HG02884 (cell line): ENCODE measurements around the gene FMNL2.
A peak's percentile ranks its signal among the peaks of the same experiment; 100 is the strongest.

Experiments
- ATAC-seq: cut with Tn5 transposase; IDR thresholded peaks from one replicate; pipeline ENCODE4 v1.9.1; 2021; ENCODE audit warnings: mild to moderate bottlenecking, moderate library complexity; ENCODE audit not compliant: unreplicated experiment

Gene FMNL2

DNA sequence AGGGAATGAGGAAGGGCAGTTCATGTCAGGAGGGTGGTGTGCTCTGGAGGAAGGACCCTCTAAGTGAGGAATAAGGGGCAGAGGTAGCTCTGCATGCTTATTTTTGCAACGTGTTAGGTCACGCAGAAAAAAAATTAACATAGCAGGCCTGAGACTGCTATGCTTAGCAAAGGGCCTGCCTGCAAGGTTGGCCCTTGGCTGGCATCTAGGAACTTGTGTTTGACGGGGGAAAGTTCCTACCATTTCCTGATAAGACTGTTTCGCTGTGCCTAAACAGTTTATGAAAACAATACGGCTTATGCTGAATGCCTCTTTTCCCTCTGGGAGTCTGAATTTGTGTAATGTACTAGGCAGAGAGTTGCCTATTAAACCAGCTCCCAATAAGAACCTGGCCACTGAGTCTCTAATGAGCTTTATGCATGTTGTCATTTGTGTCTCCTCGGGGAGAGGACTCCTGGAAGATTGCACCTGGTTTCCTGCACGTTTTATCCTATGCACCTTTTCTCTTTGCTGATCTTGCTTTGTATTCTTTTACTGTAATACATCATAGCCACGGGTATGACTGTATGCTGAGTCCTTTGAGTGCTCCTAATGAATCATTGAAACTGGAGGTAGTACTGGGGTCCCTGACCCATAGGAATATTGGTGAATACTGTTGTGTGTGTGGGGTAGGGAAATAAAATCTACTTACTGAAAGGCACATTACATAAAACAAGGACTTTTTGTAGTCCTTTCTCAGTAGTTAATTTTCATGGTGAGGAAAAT, 213.3 kb downstream of the FMNL2 start:
- ATAC-seq = no peak

DNA sequence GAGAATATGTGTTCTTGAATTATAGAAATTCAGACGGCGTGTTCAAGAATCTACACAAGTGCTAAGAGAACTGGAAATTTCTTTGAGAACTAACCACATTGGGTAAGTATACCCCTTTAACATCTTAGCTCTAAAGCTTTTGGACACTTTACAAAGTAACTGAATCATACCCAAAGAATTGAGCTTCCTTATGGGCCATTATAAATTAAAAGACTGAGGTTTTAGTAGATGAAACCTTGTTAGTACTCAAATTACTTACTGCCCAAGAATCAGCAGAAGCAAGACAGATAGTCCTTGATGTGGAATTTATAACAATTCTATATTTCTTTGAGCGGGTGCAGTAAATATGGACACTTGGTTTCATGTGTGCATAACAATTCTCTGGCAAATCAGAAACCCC, 214.0 kb downstream of the FMNL2 start:
- no peak for ATAC-seq

DNA sequence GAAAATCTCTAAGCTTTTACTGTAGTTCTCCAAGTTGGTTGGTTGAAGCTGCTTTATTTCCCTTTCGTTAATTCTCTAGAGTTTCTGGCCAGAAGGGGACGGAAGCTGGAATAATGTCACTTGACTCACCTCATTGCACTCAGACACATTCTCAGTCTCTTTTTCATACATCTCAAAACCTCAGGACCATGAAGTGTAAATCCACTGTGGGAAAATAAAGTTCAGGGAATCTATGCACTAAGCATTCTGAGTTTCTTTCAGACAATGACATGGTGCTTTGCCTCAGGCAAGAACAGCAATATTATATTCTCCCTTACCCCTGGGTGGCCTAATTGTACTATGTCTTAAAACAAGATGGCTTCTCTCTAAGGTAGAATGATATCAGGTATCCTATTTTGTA, 214.4 kb downstream of the FMNL2 start:
- ATAC-seq = no peak

DNA sequence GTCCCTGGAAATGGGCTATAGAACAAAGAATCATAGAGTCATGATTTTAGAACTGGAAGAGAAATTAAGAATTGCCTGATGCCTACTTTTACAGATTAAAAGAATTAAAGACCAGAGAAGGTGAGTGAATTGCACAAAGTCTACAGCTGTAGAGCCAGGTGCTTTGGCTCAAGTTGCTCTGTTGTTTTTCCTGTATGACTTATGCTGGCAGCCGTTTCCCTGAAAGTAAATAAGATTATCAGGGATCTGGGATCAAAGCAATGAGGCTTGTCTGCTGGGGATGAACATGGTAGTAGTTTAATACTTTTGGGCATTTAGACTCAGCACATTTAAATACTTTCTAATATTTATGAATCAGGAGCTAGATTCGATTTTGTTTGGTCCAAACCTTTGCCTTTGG, 215.4 kb downstream of the FMNL2 start:
- no peak for ATAC-seq

DNA sequence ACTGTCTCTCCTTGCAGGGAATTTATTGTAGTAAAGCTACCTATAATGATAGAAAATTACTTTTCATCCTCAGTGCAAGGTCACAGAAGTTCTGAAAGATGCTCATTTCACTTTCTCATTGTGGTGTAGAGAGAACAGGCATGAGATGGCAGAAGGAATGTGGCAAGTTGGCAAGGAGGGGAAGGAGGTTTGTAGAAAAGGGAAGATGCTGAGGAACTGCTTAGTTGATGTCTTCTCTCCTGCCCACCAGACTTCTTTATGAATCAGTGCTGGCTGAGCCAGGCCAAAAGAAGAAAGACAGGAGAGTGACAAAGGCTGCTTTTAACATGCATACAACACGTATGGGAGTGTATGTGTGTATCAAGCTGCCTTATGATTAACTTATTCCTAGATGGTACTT, 217.9 kb downstream of the FMNL2 start:
- ATAC-seq = no peak

DNA sequence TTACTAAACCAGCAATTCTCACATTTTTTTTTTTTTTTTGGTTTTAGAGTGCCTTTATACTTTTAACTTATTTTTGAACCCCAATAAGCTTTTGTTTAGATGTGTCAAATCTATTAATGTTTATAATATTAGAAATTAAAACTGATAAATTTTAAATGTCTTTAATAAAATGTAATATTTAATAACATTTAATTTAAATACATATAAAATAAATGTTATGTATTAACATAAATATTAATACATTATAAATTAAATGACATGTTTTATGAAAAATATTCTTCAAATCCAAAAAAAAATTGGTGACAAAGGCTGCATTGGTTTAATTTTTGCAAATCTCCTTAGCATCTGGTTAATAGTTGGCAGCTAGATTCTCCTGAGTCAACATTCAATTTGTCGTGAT, 218.5 kb downstream of the FMNL2 start:
- ATAC-seq = no peak

DNA sequence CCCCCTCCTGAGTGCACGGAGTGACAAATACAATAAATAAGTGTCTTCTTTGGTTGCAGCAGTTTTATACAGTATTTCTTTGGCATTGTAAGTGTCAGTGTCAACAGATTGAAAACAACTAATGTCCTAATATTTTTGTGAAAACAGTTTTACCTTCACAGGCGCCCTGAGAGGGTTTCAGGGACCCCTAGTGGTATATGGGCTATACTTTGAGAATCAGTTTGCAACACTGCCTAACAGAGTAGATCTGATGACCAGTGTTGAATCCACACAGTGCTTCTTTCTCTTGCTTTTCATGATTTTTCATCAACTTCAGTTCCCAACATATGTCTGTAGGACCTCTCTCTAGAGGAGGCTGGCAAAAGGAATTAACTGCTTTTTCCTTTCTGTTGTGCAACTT, 220.1 kb downstream of the FMNL2 start:
- no peak for ATAC-seq

DNA sequence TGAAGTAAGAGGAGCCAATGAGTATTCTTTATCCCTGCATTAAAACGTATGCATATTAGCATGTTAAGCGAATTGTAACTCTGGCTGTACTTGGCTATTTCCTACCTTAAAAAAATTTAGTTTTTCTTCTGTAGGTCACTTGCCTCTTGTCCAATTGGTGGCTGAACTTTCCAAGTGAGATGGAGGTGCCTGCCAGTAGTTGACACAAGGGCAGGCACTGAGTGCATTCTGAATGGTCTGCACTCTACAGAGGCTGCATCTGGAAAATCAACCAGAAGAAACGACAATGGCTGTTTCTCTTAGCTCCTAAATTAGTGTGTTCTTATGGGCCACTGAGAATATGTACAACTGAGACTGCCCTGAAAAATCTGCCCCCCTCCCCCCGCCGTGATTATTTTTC, 221.5 kb downstream of the FMNL2 start:
- no peak for ATAC-seq

DNA sequence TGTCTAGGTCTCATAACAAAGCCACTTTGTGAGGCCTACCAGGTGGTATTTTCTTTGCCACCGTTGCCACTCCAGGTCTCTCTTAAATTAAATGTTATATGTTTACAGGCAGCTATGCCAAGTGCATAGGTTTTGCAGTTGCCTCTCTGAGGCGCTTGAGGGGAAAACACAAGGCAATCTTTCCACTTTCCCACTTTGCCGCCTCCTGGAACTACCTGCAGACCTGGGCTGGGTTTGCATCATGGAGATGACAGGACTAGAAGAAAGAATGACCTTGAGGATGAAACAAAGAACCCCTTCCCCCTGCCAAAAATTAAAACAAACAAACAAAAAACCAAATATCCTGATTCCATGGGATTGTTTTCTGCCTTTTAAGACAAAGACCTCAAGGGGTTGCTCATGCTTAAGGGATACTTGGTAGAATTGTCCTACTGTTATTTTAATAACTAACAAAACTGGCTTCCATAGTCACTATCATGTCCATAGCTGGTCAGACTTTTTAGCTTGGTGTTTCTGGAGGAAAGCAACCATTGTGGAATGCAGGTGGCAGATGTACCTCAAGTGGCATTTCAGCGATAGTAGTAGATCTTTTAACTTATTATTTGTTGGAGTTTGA, 222.4 kb downstream of the FMNL2 start:
- ATAC-seq = no peak

DNA sequence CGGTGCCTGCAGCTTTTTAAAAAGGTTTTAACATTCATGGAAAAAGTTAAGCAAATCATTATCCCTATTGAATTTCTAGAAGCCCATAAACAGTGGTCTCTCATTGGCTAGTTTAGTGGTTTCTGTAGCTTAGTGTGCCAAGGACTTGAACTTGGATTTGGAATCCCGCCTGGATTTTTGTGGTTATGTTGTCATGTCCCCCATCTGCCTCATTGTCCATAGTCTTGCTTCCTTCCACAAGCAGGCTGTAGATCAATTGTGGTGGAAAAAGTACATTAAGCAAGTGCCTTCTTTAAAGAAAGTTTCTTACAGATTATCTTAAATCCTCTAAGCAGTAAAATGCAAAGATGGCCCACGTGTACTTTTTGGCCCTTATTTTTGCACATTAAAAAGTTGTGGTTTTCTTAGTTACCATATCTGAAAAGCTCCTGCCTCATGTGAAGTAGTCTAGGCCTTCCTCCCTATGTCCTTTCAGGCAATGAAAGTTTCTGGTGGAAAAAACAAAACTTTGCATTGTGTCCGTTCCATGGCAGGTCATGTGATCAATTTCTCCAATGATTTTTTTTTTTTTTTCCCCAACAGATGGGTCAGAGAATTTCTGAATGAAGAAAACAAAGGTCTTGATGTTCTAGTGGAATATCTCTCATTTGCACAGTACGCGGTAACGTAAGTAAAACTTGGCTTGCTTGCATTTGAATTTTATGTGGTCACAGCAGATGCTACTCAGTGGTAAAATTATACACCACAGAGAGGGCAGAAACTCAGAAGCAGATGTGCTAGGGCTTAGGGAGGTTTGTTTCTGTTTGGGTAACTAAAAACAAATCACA, 223.4 kb downstream of the FMNL2 start:
- ATAC-seq = no peak

DNA sequence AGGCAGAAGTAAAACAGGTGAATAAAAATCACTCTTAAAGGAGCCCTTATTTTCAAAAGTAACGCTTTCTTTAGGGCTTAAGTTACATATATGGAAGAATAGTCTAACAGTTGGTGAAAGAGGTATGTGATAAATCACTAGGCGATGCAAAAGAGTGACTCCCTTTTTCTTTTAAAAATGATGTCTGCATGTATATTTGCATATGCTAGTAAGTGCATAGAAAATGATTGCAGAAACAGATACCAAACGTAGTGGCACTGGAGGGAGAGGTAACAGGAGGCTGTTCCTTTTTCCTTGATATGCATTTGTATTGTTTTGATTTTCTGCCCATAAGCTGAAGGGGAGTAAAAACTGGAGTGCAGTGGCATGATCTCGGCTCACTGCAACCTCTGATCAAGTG, 224.0 kb downstream of the FMNL2 start:
- no peak for ATAC-seq

DNA sequence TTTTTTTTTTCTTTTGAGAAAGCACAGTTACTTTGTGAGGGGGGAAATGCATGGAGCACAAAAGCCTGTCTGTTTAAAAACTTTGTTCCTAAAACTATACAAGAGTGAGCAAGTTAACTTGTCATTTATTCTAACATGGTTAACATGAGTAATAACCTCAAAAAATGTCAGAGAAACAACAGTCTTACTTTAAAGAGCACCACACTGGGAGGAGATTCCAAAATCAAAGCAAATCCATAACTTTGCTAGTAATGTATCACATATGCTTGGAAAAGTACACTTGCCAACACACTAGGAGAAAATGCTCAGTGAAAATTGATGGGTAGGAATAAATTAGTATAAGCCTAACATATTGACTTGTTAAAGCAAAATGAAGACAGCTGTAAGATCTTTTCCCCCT, 225.2 kb downstream of the FMNL2 start:
- no peak for ATAC-seq

DNA sequence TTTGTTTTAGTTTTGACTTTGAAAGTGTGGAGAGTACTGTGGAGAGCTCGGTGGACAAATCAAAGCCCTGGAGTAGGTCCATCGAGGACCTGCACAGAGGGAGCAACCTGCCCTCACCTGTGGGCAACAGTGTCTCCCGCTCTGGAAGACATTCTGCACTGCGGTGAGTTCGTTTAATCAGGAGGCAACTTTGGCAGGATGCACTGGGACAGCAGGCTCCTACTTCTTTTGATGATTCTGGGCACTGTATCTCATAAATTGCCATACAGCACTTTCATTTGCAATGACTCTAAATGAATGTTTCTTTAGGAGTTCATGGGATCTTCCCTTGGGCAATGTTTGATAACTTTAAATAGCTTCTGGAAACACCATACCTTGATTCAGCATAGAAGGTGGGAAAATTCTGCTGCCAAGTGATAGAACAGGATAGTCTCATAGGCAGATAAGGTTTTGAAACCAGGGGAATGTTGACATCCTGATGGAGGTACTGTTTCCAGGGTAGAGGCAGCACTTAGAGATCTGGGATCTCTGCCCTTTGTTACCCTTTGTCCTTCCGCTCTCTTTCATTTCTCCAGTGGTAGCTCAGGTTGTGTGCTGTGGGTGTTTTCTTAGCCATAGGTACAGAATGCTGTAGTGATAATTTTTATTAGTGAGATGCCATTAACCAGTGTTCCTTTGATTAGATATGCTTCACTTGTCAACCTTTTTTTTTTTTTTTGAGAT, 226.1 kb downstream of the FMNL2 start:
- no peak for ATAC-seq

DNA sequence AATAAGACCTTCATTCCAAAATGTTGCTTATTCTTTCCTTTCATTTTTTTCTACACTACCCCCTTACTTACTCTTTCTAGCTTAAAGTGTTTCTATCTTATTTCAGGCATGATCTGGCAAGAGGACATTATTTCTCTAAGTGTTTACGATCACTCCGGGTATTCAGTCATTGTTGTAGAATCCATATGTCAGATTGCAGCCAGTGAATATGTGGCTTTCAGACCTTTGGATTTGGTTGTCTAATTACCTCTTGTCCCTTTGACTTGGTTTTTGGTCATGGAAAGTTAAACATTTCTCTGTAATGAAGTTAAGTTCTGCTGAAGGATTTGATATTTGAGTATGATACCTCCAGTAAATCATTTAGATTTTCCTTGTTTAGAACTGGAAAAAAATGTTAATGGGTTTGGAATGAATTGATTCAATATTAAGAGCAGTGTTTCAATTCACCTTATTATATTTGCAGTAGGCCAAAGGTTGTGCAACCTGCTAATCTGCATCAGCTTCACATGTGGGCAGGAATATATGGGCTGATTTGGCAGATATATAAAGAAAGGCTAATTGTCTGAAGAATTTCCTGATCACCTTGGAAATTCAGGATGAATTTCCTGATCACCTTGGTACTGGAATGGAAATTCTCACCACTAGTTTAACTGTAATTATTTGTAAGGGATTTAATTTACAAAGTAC, 227.4 kb downstream of the FMNL2 start:
- no peak for ATAC-seq

DNA sequence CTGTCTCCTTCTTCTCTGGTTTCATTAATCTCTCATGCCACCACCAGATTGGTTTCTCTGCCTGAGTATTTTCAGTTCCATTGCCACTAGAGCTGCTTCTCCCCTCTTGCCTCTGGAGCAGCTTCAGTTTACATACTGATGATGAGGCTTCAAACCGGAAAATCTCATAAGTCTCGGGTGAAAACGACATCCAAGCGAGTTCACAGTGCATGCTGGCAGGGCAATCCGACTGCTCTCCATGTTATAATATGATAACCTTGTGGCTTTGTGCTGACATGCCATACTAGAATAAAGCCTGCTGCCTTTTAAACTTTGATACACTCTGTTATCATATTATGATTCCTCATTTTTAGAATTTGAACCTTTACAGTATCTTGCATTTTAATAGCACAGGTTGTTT, 228.8 kb downstream of the FMNL2 start:
- no peak for ATAC-seq

DNA sequence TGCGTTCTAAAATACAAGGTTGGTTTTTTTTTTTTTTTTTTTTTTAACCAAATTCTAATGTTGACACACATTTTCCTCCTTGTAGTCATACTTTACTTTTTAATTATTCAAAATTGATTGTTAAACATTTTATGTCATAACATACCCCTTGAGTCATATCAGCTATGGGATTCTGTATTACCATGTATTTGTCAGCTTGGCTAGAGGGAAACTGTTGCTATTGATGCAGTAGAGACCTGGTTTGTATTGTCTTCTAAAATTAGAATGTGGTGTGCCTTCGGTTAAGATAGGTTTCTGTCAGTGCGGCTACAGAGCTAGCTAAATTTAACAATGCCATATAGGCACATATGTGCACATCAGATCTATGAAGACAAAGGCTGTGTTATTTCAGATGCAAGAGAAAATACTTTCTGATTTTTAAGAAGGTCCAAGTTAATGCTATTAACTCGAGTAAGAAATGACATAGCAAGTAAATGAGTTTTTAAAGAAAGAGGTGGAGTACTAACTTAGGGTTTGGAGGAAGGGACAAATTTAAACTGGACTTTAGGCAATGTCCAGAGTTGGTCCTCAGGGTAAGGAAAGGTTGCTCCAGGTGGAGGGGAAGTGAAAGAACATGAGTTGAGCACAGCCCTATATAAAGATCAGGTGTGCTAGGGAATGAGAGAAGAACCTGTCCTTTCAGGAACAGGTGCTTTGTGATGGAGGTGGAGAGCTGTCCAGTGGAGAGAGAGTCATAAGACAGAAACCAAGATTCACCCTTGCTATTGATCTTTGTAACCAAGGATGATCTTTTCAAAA, 230.0 kb downstream of the FMNL2 start:
- peak; percentile 88 for ATAC-seq

DNA sequence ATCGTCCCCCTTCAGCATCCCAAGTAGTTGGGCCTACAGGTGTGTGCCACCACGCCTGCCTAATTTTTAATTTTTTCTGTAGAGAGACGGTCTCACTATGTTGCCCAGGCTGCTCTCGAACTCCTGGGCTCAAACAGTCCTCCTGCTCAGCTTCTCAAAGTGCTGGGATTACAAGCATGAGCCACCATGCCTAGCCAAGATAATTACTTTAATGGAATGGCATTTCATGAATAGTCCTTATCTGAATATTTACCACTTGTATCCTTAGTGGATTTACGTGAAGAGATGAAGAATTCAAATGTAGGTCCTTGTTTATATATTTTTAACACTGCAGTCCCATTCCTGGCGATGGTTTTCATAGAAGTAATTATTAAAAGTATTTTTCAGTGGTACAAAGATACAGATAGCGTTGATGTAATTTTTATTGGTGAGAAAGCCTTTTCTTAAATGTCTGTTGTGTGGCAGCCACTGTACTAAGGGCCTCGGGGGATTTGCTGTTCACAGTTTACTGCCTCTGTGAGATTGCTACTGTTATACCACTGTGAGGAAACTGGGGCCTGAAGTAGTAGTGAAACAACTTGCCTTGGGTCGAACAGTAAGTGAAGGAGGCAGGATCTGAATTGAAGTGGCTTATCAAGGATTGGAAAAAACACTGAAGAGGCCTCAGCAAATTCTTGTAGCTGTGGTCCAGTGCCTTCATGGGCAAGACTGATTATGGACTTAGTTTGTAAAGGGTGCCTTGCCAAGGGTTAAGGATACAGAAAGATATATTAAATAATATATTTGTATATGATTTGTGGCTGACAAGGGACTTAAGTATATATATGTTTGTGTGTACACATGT, 231.1 kb downstream of the FMNL2 start:
- ATAC-seq = peak; percentile 52

DNA sequence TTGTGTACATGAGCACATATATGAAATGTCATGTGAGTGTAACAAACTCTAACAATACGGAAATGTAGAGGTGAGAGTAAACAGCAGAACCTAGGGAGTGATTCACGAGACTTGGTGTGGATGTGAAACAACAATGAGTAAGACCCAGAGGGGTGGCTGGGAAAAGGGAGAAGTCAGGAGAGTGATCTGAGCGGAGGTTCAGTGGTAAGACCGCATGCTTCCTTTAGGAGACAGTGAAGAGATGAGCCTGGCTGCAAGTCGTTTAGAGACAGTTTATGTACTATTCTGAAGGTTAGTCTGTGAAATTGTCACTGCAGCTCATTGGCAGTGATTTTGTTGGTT, 231.7 kb downstream of the FMNL2 start:
- ATAC-seq = peak; percentile 19

DNA sequence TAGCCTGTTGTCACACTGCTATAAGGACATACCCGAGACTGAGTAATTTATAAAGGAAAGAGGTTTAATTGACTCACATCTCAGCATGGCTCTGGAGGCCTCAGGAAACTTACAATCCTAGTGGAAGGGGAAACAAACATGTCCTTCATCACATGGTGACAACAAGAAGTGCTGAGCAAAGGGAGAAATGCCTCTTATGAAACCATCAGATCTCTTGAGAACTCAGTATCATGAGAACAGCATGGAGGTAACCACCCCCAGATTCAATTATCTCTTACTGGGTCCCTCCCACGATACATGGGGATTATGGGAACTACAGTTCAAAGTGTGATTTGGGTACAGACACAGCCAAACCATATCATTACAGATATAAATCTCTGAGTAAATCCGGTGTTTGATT, 233.6 kb downstream of the FMNL2 start:
- no peak for ATAC-seq
